ENCODE data around the gene LONRF3. TPM values are rescaled to one million over a fixed set of nuclear protein-coding genes. Genes with fewer than 3 reads are reported as not detected.
"Not testable (repeated sequence)": the region's sequence is repeated elsewhere in the genome, so short reads cannot be mapped to it uniquely, and the experiment has no call there.

LONRF3 gene
- total RNA-seq, 2 experiments from 2014 or later: 0.35 to 0.40 TPM

DNA sequence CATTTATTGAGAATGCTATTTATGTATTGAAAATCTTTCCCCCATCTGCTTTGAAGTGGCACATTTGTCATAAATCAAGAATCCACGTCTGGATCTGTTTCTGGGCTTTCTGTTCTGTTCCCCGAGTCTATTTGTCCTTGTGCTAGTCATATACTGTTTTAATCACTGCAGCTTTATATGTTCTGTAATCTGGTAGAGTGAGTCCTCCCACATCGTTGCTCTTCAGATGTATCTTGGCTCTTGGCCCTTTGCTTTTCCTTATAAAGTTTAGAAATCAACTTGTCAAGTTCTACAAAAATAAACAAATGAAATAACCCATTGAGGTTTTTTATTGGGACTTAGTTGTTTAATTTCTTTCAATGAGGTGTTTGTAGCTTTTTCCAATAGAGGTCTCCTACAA is 29.0 kb downstream of the LONRF3 start:
- CTCF ChIA-PET: interaction anchor here (1.4 to 2.6 kb wide), 2 partner anchors 63 to 154 kb away, joined by 4 to 9 read pairs; no protein-coding TSS in a partner anchor
- Mint-ChIP-seq H3K4me1 (no peaks in the 10 kb centered on the region), H3K4me3 (no peak overlapping the region), H3K9me3 (ENCODE audit: low read depth) (no peaks in the 10 kb centered on the region), H3K36me3 (no peaks in the 10 kb centered on the region), H3K27ac (no peak overlapping the region), H3K27me3 (peaks cover 4% of the 10 kb centered on the region)
- ATAC-seq: no peak
- no peak for DNase-seq

DNA sequence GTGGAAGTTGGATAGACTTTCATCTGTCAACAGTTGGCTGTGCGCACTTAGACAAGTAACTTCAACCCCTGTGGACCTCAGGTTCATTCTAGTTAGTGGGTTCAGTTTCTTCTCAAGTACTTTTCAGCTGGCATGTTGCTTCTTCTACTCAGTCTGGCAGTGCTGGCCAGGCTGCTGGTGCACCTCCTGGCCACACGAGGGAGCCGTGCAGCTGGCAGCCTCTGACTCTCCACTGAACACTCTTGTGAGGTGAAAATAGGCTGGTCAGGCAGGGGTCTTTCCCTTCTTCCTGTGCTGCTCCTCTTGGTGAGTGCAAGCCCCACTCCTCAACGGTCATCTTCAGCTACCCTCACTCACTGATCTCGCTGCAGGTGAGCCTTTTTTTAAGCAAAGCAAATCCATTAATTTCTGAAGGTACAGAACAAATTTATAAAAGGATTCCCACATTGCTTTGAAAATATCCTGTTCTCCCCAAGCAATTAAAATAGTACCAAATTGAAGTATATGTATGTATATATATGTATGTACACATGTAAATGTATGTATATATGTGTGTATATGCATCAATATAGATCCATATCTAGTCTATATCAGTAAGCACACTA is 30.6 kb downstream of the LONRF3 start:
- CTCF ChIA-PET: interaction anchor here (0.8 to 2.6 kb wide), 6 partner anchors 11 to 160 kb away, joined by 3 to 9 read pairs (median 6); no protein-coding TSS in a partner anchor
- no peak overlapping the region for H3K27ac Mint-ChIP-seq
- no peak overlapping the region for H3K4me3 Mint-ChIP-seq
- H3K36me3 Mint-ChIP-seq: no peaks in the 10 kb centered on the region
- no peaks in the 10 kb centered on the region for H3K9me3 Mint-ChIP-seq (ENCODE audit: low read depth)
- DNase-seq (peak; percentile 53), ATAC-seq (peak; percentile 45)
- peaks cover 4% of the 10 kb centered on the region for H3K27me3 Mint-ChIP-seq
- no peaks in the 10 kb centered on the region for H3K4me1 Mint-ChIP-seq

DNA sequence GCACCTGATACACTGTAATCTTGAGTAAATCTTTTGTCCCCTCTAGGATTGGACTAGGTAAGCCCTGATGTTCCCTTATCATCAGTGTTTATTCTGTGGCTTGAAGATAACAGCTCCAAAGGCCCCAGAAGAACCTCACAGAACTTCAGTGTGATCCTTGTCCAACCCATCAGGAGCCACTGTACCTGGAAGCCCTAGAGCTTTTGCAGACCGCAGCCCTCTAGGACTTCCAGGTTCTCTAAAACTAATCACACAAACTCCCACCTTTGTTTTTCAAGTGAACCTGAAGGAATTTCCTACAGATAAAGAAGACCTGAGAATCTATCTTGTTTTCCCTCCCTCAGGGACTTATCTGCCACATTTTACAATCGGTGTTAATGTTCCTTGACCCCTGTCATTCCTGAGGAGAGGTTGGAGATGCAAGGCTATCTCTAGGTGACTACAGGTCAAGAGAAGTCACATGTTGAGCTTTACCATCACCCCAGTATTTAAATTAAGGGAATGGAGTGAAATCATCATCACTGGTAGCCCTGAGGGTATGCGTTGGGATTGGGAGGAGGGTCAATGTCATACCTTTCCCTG is 32.9 kb downstream of the LONRF3 start:
- ATAC-seq (no peak), DNase-seq (no peak)
- no peak overlapping the region for H3K27ac Mint-ChIP-seq
- H3K36me3 Mint-ChIP-seq: no peaks in the 10 kb centered on the region
- H3K27me3 Mint-ChIP-seq: no peaks in the 10 kb centered on the region
- no peaks in the 10 kb centered on the region for H3K4me1 Mint-ChIP-seq
- H3K9me3 Mint-ChIP-seq (ENCODE audit: low read depth): no peaks in the 10 kb centered on the region
- CTCF ChIA-PET: no interaction called here
- no peak overlapping the region for H3K4me3 Mint-ChIP-seq

DNA sequence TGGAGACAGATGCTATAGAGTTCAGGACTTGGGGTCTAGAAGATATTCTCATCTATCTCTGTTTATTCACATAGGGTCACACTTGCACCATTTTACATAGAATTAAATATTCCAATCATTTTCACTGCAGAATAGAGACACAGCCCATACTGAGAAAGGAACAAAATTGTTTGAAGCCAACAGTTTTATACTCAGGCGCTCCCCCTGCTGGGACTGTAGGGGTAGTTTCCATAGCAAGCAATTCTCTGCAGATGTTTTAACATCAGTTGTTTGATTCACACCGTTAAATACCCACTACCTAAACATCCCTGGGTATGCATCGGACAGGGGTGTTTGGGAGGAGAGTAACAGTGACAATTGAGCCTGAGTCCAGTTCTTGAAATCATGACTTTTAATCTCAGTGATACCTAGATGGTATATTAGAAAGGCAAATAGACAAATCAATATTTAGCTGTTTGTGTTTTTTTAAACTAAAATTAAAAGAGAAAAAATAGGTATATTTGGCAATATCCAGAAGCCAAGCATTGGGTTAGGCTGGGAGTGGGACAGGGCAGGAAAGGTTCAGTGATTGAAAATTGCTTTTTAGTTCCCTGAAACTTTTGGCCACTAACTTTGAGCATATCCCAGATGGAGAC is 33.8 kb downstream of the LONRF3 start:
- no peaks in the 10 kb centered on the region for H3K4me1 Mint-ChIP-seq
- CTCF ChIA-PET: interaction anchor here (0.7 to 1.7 kb wide), 3 partner anchors 159 to 228 kb away, joined by 3 to 7 read pairs (median 5); no protein-coding TSS in a partner anchor
- no peak overlapping the region for H3K27ac Mint-ChIP-seq
- no peak overlapping the region for H3K4me3 Mint-ChIP-seq
- ATAC-seq (no peak), DNase-seq (peak; percentile 42)
- no peaks in the 10 kb centered on the region for H3K9me3 Mint-ChIP-seq (ENCODE audit: low read depth)
- H3K36me3 Mint-ChIP-seq: no peaks in the 10 kb centered on the region
- no peaks in the 10 kb centered on the region for H3K27me3 Mint-ChIP-seq

DNA sequence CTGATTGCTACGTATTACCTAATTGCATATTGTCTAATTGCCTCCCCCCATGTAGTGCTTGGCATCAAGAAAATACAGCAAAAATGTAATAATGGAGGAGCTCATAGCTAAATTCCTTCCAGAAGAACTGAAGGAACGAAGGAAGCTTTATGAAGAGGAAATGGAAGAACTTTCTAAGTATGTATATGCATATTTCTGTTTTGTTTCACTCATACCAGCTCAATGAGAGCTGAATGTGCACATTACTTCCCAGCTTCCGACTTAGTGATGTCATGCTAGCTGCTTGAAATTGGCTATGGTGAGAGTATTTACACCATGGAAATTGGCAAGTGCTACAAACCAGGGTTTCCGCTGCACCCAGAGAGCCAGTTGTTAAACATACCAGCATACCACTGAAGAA is 34.7 kb downstream of the LONRF3 start:
- H3K4me3 Mint-ChIP-seq: no peak overlapping the region
- ATAC-seq (no peak), DNase-seq (no peak)
- CTCF ChIA-PET: interaction anchor here (0.7 to 1.7 kb wide), 4 partner anchors 160 to 228 kb away, joined by 3 to 7 read pairs (median 4); no protein-coding TSS in a partner anchor
- H3K27ac Mint-ChIP-seq: no peak overlapping the region
- no peaks in the 10 kb centered on the region for H3K9me3 Mint-ChIP-seq (ENCODE audit: low read depth)
- no peaks in the 10 kb centered on the region for H3K27me3 Mint-ChIP-seq
- no peaks in the 10 kb centered on the region for H3K36me3 Mint-ChIP-seq
- no peaks in the 10 kb centered on the region for H3K4me1 Mint-ChIP-seq

DNA sequence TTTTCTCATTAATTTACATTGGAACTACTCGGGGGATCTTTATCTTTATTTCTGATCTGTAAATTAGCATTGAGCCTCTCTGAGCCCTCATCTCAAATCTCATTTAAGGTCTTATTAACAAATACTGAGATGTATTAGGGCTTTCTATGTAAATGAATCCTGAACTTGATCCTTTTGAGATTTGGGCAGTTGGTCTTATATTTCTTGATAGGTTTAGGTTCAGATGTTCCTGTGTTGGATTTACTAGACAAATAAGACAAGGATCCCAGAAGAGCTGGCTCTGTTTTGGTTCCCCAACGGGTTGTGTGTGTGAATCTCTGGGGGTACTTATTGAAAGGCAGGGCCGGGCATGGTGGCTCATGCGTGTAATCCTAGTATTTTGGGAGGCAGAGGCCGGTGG is 36.1 kb downstream of the LONRF3 start:
- Mint-ChIP-seq H3K27me3 (no peaks in the 10 kb centered on the region), H3K27ac (no peak overlapping the region), H3K4me1 (peaks cover 7% of the 10 kb centered on the region), H3K9me3 (ENCODE audit: low read depth) (no peaks in the 10 kb centered on the region), H3K4me3 (no peak overlapping the region), H3K36me3 (no peaks in the 10 kb centered on the region)
- DNase-seq (no peak), ATAC-seq (no peak)
- CTCF ChIA-PET: no interaction called here

DNA sequence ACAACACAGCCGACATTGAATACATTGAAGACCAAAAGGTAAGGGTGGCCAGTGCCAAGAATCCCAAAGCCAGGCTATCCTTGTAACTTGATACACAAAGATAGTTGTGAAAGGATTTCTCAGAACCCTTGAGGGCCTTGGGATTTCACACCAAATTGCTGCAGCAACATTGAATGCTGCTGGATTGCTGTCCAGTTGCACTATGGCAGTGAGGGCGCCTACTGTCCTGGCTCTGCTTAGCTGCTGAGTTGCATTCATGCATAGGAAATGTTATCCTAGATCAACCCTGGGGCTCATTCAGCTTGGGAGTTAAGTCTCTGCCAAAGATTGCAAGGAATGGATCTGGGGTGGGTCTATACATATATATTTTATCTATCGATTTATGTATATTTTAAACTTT is 38.7 kb downstream of the LONRF3 start:
- Mint-ChIP-seq H3K27me3 (no peaks in the 10 kb centered on the region), H3K4me3 (no peak overlapping the region), H3K27ac (no peak overlapping the region), H3K36me3 (no peaks in the 10 kb centered on the region), H3K9me3 (ENCODE audit: low read depth) (no peaks in the 10 kb centered on the region), H3K4me1 (peaks cover 11% of the 10 kb centered on the region)
- no peak for ATAC-seq
- CTCF ChIA-PET: no interaction called here
- DNase-seq: no peak

DNA sequence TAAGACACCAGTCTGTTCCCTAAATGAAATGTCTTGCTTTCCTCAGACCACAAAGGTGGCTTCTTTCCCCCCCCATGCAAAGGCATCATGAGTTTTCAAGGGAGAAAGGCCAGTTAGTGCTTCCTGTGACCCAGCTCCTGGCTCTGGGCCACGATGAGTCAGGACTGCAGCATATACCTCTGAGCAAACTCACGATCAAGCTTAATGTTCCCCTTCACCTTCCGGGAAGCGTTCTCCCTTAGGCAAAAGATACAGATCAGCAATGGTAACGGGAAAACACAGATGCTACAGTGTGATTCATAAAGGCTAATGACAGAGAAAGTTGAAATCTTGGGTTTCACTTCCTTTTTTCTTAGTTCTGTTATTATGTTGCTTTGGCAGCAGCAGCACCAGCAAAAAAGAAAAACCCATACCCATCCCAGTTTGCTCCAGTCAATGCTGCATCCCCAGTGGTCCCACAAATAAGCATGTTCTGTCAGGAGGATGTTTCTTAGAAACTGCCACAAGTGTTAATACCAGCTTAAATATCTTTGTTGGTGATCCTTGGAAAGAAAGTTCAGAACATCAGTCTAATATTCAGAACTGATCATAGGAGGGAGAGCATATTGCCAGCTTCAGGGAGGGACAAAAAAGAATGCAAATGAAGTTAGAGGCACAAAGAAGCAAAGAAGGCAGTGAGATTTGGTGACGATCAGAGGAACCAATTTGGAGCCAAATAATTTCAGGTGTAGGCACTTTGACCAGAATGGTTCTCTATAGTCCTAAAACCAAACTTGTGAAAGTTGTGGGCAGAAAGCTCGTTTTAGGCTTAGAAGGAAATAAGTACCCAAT is 41.2 kb downstream of the LONRF3 start:
- Mint-ChIP-seq H3K9me3 (ENCODE audit: low read depth) (no peaks in the 10 kb centered on the region), H3K36me3 (no peaks in the 10 kb centered on the region), H3K27ac (no peak overlapping the region), H3K27me3 (no peaks in the 10 kb centered on the region), H3K4me1 (peaks cover 11% of the 10 kb centered on the region), H3K4me3 (no peak overlapping the region)
- CTCF ChIA-PET: interaction anchor here (1.0 to 2.5 kb wide), 3 partner anchors 10 to 177 kb away, joined by 3 to 8 read pairs (median 3); no protein-coding TSS in a partner anchor
- DNase-seq (no peak), ATAC-seq (no peak)

DNA sequence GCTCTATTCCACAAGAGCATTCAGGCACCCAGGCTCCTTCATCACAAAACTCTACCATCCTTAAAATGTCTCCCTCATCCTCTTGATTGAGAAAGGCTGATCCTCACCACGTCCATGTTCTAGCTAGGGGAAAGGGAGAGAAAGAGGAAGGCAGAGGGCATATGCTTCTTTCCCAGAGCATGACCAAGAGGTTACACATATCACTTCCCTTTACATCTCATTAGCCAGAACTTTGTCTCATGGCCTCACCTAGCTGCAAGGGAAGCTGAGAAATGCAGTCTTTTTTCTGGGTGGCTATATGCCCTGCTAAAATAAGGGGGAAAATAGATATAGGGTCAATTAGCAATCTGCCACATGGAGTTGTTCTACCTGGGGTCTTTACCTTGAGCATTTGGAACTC is 42.7 kb downstream of the LONRF3 start:
- DNase-seq (no peak), ATAC-seq (no peak)
- Mint-ChIP-seq H3K36me3 (no peaks in the 10 kb centered on the region), H3K4me3 (no peak overlapping the region), H3K9me3 (ENCODE audit: low read depth) (no peaks in the 10 kb centered on the region), H3K27me3 (peaks cover 3% of the 10 kb centered on the region), H3K4me1 (peaks cover 11% of the 10 kb centered on the region), H3K27ac (no peak overlapping the region)
- CTCF ChIA-PET: interaction anchor here (2.5 kb wide), 1 partner anchor 12 kb away, joined by 8 read pairs; no protein-coding TSS in a partner anchor

DNA sequence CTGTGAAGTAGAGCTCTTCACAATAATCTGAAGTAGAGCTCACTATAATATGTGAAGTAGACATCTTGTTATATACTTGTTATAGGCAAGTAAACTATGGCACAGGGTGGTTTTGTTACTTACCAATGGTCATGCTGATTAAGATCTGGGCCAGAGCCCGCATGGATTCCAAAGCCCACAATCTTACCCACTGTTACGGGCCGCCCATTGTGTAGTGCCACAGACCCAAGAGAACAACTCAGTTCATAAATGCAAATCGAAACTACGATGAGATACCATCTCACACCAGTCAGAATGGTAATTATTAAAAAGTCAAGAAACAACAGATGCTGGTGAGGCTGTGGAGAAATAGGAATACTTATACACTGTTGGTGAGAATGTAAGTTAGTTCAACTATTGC is 51.5 kb downstream of the LONRF3 start:
- no peaks in the 10 kb centered on the region for H3K36me3 Mint-ChIP-seq
- DNase-seq: no peak
- no peak for ATAC-seq
- H3K27ac Mint-ChIP-seq: no peak overlapping the region
- no peaks in the 10 kb centered on the region for H3K4me1 Mint-ChIP-seq
- CTCF ChIA-PET: interaction anchor here (1.0 kb wide), 1 partner anchor 21 kb away, joined by 3 read pairs; no protein-coding TSS in a partner anchor
- H3K4me3 Mint-ChIP-seq: no peak overlapping the region
- no peaks in the 10 kb centered on the region for H3K9me3 Mint-ChIP-seq (ENCODE audit: low read depth)
- H3K27me3 Mint-ChIP-seq: peaks cover 3% of the 10 kb centered on the region

DNA sequence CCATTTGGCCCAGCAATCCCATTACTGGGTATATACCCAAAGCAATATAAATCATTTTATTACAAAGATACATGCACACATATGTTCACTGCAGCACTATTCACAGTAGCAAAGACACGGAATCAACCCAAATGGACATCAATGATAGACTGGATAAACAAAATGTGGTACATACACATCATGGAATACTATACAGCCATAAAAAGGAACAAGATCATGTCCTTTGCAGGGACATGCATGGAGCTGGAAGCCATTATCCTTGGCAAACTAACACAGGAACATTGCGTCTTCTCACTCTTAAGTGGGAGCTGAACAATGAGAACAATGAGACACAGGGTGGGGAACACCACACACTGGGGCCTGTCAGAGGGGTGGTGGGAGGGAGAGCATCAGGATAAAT is 51.9 kb downstream of the LONRF3 start:
- CTCF ChIA-PET: interaction anchor here (1.0 kb wide), 1 partner anchor 21 kb away, joined by 3 read pairs; no protein-coding TSS in a partner anchor
- H3K36me3 Mint-ChIP-seq, H3K4me1 Mint-ChIP-seq: not testable (repeated sequence)

DNA sequence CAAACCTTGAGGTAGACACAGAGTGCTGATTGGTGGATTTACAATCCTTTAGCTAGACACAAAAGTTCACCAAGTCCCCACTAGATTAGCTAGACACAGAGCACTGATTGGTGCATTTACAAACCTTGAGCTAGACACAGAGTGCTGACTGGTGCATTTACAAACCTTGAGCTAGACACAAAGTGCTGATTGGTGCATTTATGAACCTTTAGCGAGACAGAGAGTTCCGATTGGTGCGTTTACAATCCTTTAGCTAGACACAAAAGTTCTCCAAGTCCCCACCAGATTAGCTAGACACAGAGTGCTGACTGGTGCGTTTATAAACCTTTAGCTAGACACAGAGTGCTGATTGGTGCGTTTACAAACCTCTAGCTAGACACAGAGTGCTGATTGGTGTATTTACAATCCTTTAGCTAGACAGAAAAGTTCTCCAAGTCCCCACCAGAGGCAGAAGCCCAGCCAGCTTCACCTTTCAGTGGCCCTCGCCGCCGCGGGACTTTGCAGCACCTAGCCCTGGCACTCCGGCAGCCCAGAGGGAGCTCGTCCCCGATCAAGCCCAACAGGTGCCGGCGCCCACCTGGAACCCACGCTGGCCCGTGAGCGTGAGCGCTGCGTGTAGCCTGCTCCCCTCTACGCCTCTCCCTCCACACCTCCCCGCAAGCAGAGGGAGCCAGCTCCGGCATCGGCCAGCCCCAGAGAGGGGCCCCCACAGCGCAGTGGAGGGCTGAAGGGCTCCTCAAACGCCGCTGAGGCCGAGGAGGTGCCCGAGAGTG is 53.7 kb downstream of the LONRF3 start:
- CTCF ChIA-PET; H3K4me1 Mint-ChIP-seq; H3K27ac Mint-ChIP-seq; H3K36me3 Mint-ChIP-seq; H3K9me3 Mint-ChIP-seq (ENCODE audit: low read depth); H3K4me3 Mint-ChIP-seq; ATAC-seq; H3K27me3 Mint-ChIP-seq; DNase-seq: not testable (repeated sequence)

More for the DNA sequence above, 51.9 kb downstream of the LONRF3 start:
- H3K27me3 Mint-ChIP-seq; H3K27ac Mint-ChIP-seq; H3K9me3 Mint-ChIP-seq (ENCODE audit: low read depth); ATAC-seq; DNase-seq; H3K4me3 Mint-ChIP-seq: not testable (repeated sequence)

Measured in activated CD8-positive, alpha-beta memory T cell treated with anti-CD3 and anti-CD28 coated beads, Interleukin-2, amount 10 ng/mL, durations not matched to agents 7 days and 5 days (primary cell).